WERI-Rb-1 (cell line): ENCODE data around the gene TNFAIP6.

Experiments used
- DNase-seq: peaks from one replicate; pipeline ENCODE4 v3.0.0-alpha.2; 2020
- H3K27ac ChIP-seq: fragments of 250-450 bp; sonication (Bioruptor Pico); 2 replicates; pipeline ENCODE4 v1.5.1; 2020; ENCODE audit warnings: mild to moderate bottlenecking, moderate library complexity
- H3K27me3 ChIP-seq: fragments of 250-450 bp; sonication (Bioruptor Pico); 2 replicates; pipeline ENCODE4 v1.5.1; 2021; ENCODE audit warnings: mild to moderate bottlenecking, low read depth, moderate library complexity; ENCODE audit not compliant: insufficient read depth, severe bottlenecking
- H3K36me3 ChIP-seq: fragments of 250-450 bp; sonication (Bioruptor Pico); 2 replicates; pipeline ENCODE4 v1.5.1; 2020; ENCODE audit warnings: mild to moderate bottlenecking, moderate library complexity
- H3K4me3 ChIP-seq: 2 replicates; pipeline ENCODE4 v1.5.1; 2011; ENCODE audit warnings: low read depth, mild to moderate bottlenecking, control low read depth, low read length
- H3K9me3 ChIP-seq: fragments of 250-450 bp; sonication (Bioruptor Pico); 2 replicates; pipeline ENCODE4 v1.5.1; 2021; ENCODE audit warnings: mild to moderate bottlenecking, moderate library complexity; ENCODE audit not compliant: severe bottlenecking
- CTCF ChIP-seq: IDR thresholded peaks from 2 replicates; pipeline ENCODE4 v1.5.1; 2011; ENCODE audit warnings: low read depth, mild to moderate bottlenecking, control low read depth, inconsistent platforms, low read length

The TNFAIP6 gene

GRCh38 chr2:151361674-151362370 lies 4.4 kb downstream of the TNFAIP6 start:
- Histone ChIP-seq H3K27ac (no peak overlapping the region), H3K27me3 (no peaks in the 10 kb centered on the region), H3K36me3 (no peaks in the 10 kb centered on the region), H3K4me3 (no peak overlapping the region), H3K9me3 (no peaks in the 10 kb centered on the region)
- no peak for TF ChIP-seq CTCF
- no peak for DNase-seq

GRCh38 chr2:151363709-151364108 lies 6.3 kb downstream of the TNFAIP6 start:
- no peaks in the 10 kb centered on the region for H3K9me3 ChIP-seq
- DNase-seq: no peak
- no peaks in the 10 kb centered on the region for H3K27me3 ChIP-seq
- no peak for TF ChIP-seq CTCF
- no peak overlapping the region for H3K27ac ChIP-seq
- H3K4me3 ChIP-seq: no peak overlapping the region
- no peaks in the 10 kb centered on the region for H3K36me3 ChIP-seq

DNA sequence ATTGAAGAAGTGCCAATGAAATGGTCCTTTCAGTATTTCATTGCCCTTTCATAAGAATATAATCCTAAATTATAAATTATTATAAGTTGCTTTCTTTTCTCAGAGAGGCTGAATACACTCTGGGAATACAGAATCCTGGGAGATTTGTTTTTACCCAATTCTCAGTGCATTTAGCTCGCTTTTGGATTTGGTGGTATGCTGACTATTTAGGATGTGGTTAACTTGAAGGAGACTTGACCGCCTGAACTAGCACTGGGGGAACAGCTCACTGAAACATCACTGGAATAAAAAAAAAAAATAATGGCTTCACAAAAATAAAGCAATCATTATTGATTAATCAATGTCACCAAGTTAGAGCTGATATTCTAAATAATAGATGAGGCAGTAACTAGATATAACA lies 10.2 kb downstream of the TNFAIP6 start:
- TF ChIP-seq CTCF: no peak
- H3K36me3 ChIP-seq: no peaks in the 10 kb centered on the region
- H3K4me3 ChIP-seq: no peak overlapping the region
- H3K9me3 ChIP-seq: no peaks in the 10 kb centered on the region
- H3K27ac ChIP-seq: no peak overlapping the region
- DNase-seq: no peak
- H3K27me3 ChIP-seq: no peaks in the 10 kb centered on the region

- Histone ChIP-seq H3K36me3 (no peaks in the 10 kb centered on the region), H3K9me3 (no peaks in the 10 kb centered on the region), H3K27ac (no peak overlapping the region), H3K27me3 (no peaks in the 10 kb centered on the region), H3K4me3 (no peak overlapping the region)
- DNase-seq: no peak
- no peak for TF ChIP-seq CTCF
Measured at GRCh38 chr2:151374436-151374835, 17.0 kb downstream of the TNFAIP6 start.

- no peak for TF ChIP-seq CTCF
- Histone ChIP-seq H3K4me3 (no peak overlapping the region), H3K9me3 (no peaks in the 10 kb centered on the region), H3K36me3 (no peaks in the 10 kb centered on the region), H3K27me3 (no peaks in the 10 kb centered on the region), H3K27ac (no peak overlapping the region)
- DNase-seq: no peak
Measured at GRCh38 chr2:151379169-151379568, 21.8 kb downstream of the TNFAIP6 start.
